GM12891 (cell line): ENCODE results near the gene LRIF1.

Source experiments
- PAX5 ChIP-seq: IDR thresholded peaks from 2 replicates; pipeline ENCODE4 v1.6.1; 2011; ENCODE audit warnings: low read length, moderate library complexity, mild to moderate bottlenecking; ENCODE audit not compliant: insufficient read depth, severe bottlenecking
- POLR2A ChIP-seq: IDR thresholded peaks from 2 replicates; pipeline ENCODE4 v1.6.1; 2011; ENCODE audit warnings: low read depth, low read length, control low read depth
- POLR2AphosphoS5 ChIP-seq: IDR thresholded peaks from 2 replicates; pipeline ENCODE4 v1.6.1; 2011; ENCODE audit warnings: low read depth, low read length, control low read depth
- POU2F2 ChIP-seq: IDR thresholded peaks from 2 replicates; pipeline ENCODE4 v1.6.1; 2011; ENCODE audit warnings: low read depth, mild to moderate bottlenecking, control low read depth, low read length, moderate library complexity
- SPI1 ChIP-seq: IDR thresholded peaks from 2 replicates; pipeline ENCODE4 v1.6.1; 2011; ENCODE audit warnings: low read depth, low read length, control low read depth
- TAF1 ChIP-seq: IDR thresholded peaks from 2 replicates; pipeline ENCODE4 v1.6.1; 2011; ENCODE audit warnings: low read depth, low read length, control low read depth

DNA sequence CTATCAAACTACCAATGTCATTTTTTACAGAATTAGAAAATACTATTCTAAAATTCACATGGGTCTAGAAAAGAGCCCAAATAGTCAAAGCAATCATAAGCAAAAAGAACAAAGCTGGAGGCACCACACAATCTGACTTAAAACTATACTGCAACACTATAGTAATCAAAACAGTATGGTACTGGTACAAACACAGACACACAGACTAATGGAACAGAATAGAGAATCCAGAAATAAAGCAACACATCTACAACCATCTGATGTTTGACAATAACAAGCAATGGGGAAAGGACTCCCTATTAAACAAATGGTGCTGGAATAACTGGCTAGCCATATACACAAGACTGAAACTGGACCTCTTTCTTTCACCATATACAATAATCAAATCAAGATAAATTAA, 50.9 kb downstream of the LRIF1 start:
- no peak for TF ChIP-seq TAF1
- no peak for TF ChIP-seq POLR2AphosphoS5
- TF ChIP-seq POLR2A, result no peak
- no peak for TF ChIP-seq SPI1
- no peak for TF ChIP-seq PAX5
- no peak for TF ChIP-seq POU2F2
